GM23338 (cell line): Measurements from ENCODE around the gene PLEKHG2. TPM values are rescaled to one million over a fixed set of nuclear protein-coding genes. Genes with fewer than 3 reads are reported as not detected.
A peak's percentile ranks its signal among the peaks of the same experiment; 100 is the strongest.

Experiments used
- ATAC-seq: fragments of 200-7000 bp; cut with Tn5 transposase; 3 replicates; pipeline ENCODE4 v1.9.1; 2020
- DNase-seq: peaks from one replicate; pipeline ENCODE4 v3.0.0-alpha.2; 2015; ENCODE audit warnings: low spot score
- H2AFZ ChIP-seq: fragments of 200-600 bp; sonication (generic); 2 replicates; pipeline ENCODE4 v1.8.0; 2016; ENCODE audit warnings: antibody characterized with exemption, mild to moderate bottlenecking, moderate library complexity
- H3F3A ChIP-seq: fragments of 200-600 bp; sonication (generic); replicated peaks from 2 replicates; pipeline ENCODE4 v1.8.0; 2017; ENCODE audit warnings: antibody characterized with exemption, mixed run types, low read depth
- H3K27ac ChIP-seq: fragments of 200-600 bp; sonication (generic); 2 replicates; pipeline ENCODE4 v1.6.1; 2016; ENCODE audit warnings: low read depth
- H3K27me3 ChIP-seq: fragments of 200-600 bp; sonication (generic); 2 replicates; pipeline ENCODE4 v1.8.0; 2016; ENCODE audit warnings: mild to moderate bottlenecking, mixed run types, moderate library complexity; ENCODE audit not compliant: insufficient read depth
- H3K36me3 ChIP-seq: fragments of 200-600 bp; sonication (generic); 2 replicates; pipeline ENCODE4 v1.8.0; 2016; ENCODE audit warnings: mild to moderate bottlenecking; ENCODE audit not compliant: insufficient read depth
- H3K4me1 ChIP-seq: fragments of 200-600 bp; sonication (generic); 2 replicates; pipeline ENCODE4 v1.8.0; 2016; ENCODE audit warnings: mild to moderate bottlenecking, moderate library complexity; ENCODE audit not compliant: insufficient read depth
- H3K4me2 ChIP-seq: fragments of 200-600 bp; sonication (generic); 2 replicates; pipeline ENCODE4 v1.7.1; 2017; ENCODE audit warnings: mixed run types
- H3K4me3 ChIP-seq: fragments of 200-600 bp; sonication (generic); 2 replicates; pipeline ENCODE4 v1.6.1; 2016; ENCODE audit warnings: mixed run types
- H3K79me2 ChIP-seq: fragments of 200-600 bp; sonication (generic); replicated peaks from 2 replicates; pipeline ENCODE4 v1.8.0; 2017; ENCODE audit warnings: mild to moderate bottlenecking; ENCODE audit not compliant: insufficient read depth
- H3K9me2 ChIP-seq: fragments of 200-600 bp; sonication (generic); 2 replicates; pipeline ENCODE4 v1.8.0; 2017; ENCODE audit not compliant: insufficient read depth
- H4K20me1 ChIP-seq: fragments of 200-600 bp; sonication (generic); replicated peaks from 2 replicates; pipeline ENCODE4 v1.8.0; 2017; ENCODE audit warnings: mild to moderate bottlenecking; ENCODE audit not compliant: insufficient read depth
- H3K27ac Mint-ChIP-seq: 2 replicates; pipeline ENCODE4 v1.8.0; 2020; ENCODE audit warnings: inconsistent platforms, mild to moderate bottlenecking, moderate library complexity, mixed read lengths
- H3K27me3 Mint-ChIP-seq: 3 replicates; pipeline ENCODE4 v1.8.0; 2022; ENCODE audit warnings: low read depth, mild to moderate bottlenecking, moderate library complexity, mixed read lengths, inconsistent platforms; ENCODE audit not compliant: insufficient read depth, poor library complexity
- H3K36me3 Mint-ChIP-seq: 3 replicates; pipeline ENCODE4 v1.8.0; 2021; ENCODE audit warnings: low read depth, mild to moderate bottlenecking, inconsistent platforms, moderate library complexity, mixed read lengths
- H3K4me1 Mint-ChIP-seq: 3 replicates; pipeline ENCODE4 v1.8.0; 2020; ENCODE audit warnings: mild to moderate bottlenecking, inconsistent platforms, mixed read lengths
- H3K4me3 Mint-ChIP-seq: 3 replicates; pipeline ENCODE4 v1.8.0; 2021; ENCODE audit warnings: moderate library complexity, mild to moderate bottlenecking, inconsistent platforms, mixed read lengths
- H3K9me3 Mint-ChIP-seq: 3 replicates; pipeline ENCODE4 v1.8.0; 2020; ENCODE audit warnings: moderate library complexity, mild to moderate bottlenecking, inconsistent platforms, mixed read lengths
- EZH2 ChIP-seq: fragments of 200-600 bp; sonication (generic); IDR thresholded peaks from one replicate; pipeline ENCODE4 v1.8.0; 2017; ENCODE audit warnings: antibody characterized with exemption, mild to moderate bottlenecking, low read depth; ENCODE audit not compliant: unreplicated experiment
- JUNB ChIP-seq: IDR thresholded peaks from one replicate; pipeline ENCODE4 v1.6.1; 2016; ENCODE audit warnings: antibody characterized with exemption; ENCODE audit not compliant: unreplicated experiment
- NANOG ChIP-seq: IDR thresholded peaks from 2 replicates; pipeline ENCODE4 v1.6.1; 2016; ENCODE audit warnings: antibody characterized with exemption, borderline replicate concordance
- STAT1 ChIP-seq: IDR thresholded peaks from one replicate; pipeline ENCODE4 v1.6.1; 2016; ENCODE audit warnings: antibody characterized with exemption; ENCODE audit not compliant: unreplicated experiment
- ZNF331 ChIP-seq: fragments of 250-450 bp; sonication (Bioruptor Pico); IDR thresholded peaks from 2 replicates; pipeline ENCODE4 v1.5.0; 2020; ENCODE audit warnings: low read depth, mild to moderate bottlenecking, moderate library complexity
- polyA plus RNA-seq: library from polyadenylated mRNA; unstranded; fragments of >200 nt; fragmentation: Nextera tagmentation; extraction: Ambion mirVana; gene quantifications from 2 replicates; pipeline ENCODE4 v1.2.1, GENCODE V29; 2016
- total RNA-seq: library from RNA; depleted of rRNA; stranded (reverse); fragments of >200 nt; shearing (Covaris generic); gene quantifications from 2 replicates; pipeline ENCODE4 v1.2.3, GENCODE V29; 2014
- TF ChIP-seq, protein P1 (sequence below): IDR thresholded peaks from 2 replicates; pipeline ENCODE4 v1.6.1; 2016; ENCODE audit warnings: antibody characterized with exemption
- TF ChIP-seq, protein P2 (sequence below): fragments of 250-450 bp; sonication (Bioruptor Pico); IDR thresholded peaks from 2 replicates; pipeline ENCODE4 v1.5.0; 2020; ENCODE audit warnings: mild to moderate bottlenecking, moderate library complexity

PLEKHG2 gene
- total and polyA plus RNA-seq, 2 experiments from 2014 or later = 15.5 to 41.3 TPM

DNA sequence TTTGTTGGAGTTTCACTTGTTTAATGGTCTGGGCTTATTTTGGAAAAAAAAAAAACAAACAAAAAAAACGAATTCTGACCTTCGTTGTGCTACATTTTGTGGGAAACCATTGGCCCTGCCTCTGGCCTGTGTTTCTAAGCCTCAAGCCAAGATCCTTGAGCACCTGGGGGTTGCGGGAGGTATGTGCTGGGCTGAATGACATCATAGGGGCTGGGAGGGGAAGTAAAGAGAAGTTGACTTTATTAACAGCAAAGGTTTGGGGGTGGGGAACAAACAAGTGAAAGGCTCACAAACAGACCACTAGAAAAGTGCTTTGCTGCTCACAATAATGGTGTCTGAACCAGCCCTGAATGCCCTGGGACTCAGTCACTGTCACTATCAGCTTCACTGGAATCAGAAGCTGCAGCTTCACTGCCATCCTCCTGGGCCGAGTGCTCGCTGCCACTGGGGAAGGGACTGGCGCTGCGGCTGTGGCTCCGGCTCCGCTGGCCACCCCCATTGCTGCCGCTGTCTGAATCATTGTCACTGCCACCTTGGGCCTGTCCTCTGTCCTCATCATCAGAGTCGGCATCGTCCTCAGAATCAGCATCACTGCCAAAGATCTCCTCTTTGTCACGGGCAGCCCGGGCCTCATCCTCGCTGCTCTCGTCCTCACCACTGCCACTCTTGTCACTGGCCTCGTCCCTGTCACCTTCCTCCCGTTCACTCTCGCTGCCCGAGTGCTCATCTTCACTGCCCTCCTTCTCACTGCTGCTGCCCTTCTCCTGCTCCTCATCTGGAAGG is 26.6 kb upstream of the PLEKHG2 start:
- Histone ChIP-seq H3K4me1 (peaks cover 12% of the 10 kb centered on the region), H3K27ac (peak overlapping the region; percentile 76; the same call in 1 of the 2 replicates), H3K4me2 (no peak overlapping the region), H3K79me2 (no peaks in the 10 kb centered on the region; the same call in 1 of the 2 replicates), H2AFZ (no peak overlapping the region), H3K27me3 (no peaks in the 10 kb centered on the region), H4K20me1 (peaks cover 22% of the 10 kb centered on the region), H3K4me3 (no peak overlapping the region), H3K9me2 (no peaks in the 10 kb centered on the region), H3F3A (peaks cover 19% of the 10 kb centered on the region; the same call in 1 of the 2 replicates), H3K36me3 (peaks cover 11% of the 10 kb centered on the region; the same call in 1 of the 2 replicates)
- DNase-seq = no peak
- Mint-ChIP-seq H3K27ac (peak overlapping the region; percentile 20; the same call in 1 of the 2 replicates), H3K36me3 (peaks cover 76% of the 10 kb centered on the region), H3K9me3 (no peaks in the 10 kb centered on the region), H3K4me3 (no peak overlapping the region; the same call in 2 of the 3 replicates), H3K4me1 (peaks cover 16% of the 10 kb centered on the region), H3K27me3 (peaks cover 25% of the 10 kb centered on the region)
- no peak for TF ChIP-seq NANOG
- TF ChIP-seq, protein P1, sequence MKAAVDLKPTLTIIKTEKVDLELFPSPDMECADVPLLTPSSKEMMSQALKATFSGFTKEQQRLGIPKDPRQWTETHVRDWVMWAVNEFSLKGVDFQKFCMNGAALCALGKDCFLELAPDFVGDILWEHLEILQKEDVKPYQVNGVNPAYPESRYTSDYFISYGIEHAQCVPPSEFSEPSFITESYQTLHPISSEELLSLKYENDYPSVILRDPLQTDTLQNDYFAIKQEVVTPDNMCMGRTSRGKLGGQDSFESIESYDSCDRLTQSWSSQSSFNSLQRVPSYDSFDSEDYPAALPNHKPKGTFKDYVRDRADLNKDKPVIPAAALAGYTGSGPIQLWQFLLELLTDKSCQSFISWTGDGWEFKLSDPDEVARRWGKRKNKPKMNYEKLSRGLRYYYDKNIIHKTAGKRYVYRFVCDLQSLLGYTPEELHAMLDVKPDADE = no peak
- TF ChIP-seq STAT1 = no peak
- TF ChIP-seq, protein P2, sequence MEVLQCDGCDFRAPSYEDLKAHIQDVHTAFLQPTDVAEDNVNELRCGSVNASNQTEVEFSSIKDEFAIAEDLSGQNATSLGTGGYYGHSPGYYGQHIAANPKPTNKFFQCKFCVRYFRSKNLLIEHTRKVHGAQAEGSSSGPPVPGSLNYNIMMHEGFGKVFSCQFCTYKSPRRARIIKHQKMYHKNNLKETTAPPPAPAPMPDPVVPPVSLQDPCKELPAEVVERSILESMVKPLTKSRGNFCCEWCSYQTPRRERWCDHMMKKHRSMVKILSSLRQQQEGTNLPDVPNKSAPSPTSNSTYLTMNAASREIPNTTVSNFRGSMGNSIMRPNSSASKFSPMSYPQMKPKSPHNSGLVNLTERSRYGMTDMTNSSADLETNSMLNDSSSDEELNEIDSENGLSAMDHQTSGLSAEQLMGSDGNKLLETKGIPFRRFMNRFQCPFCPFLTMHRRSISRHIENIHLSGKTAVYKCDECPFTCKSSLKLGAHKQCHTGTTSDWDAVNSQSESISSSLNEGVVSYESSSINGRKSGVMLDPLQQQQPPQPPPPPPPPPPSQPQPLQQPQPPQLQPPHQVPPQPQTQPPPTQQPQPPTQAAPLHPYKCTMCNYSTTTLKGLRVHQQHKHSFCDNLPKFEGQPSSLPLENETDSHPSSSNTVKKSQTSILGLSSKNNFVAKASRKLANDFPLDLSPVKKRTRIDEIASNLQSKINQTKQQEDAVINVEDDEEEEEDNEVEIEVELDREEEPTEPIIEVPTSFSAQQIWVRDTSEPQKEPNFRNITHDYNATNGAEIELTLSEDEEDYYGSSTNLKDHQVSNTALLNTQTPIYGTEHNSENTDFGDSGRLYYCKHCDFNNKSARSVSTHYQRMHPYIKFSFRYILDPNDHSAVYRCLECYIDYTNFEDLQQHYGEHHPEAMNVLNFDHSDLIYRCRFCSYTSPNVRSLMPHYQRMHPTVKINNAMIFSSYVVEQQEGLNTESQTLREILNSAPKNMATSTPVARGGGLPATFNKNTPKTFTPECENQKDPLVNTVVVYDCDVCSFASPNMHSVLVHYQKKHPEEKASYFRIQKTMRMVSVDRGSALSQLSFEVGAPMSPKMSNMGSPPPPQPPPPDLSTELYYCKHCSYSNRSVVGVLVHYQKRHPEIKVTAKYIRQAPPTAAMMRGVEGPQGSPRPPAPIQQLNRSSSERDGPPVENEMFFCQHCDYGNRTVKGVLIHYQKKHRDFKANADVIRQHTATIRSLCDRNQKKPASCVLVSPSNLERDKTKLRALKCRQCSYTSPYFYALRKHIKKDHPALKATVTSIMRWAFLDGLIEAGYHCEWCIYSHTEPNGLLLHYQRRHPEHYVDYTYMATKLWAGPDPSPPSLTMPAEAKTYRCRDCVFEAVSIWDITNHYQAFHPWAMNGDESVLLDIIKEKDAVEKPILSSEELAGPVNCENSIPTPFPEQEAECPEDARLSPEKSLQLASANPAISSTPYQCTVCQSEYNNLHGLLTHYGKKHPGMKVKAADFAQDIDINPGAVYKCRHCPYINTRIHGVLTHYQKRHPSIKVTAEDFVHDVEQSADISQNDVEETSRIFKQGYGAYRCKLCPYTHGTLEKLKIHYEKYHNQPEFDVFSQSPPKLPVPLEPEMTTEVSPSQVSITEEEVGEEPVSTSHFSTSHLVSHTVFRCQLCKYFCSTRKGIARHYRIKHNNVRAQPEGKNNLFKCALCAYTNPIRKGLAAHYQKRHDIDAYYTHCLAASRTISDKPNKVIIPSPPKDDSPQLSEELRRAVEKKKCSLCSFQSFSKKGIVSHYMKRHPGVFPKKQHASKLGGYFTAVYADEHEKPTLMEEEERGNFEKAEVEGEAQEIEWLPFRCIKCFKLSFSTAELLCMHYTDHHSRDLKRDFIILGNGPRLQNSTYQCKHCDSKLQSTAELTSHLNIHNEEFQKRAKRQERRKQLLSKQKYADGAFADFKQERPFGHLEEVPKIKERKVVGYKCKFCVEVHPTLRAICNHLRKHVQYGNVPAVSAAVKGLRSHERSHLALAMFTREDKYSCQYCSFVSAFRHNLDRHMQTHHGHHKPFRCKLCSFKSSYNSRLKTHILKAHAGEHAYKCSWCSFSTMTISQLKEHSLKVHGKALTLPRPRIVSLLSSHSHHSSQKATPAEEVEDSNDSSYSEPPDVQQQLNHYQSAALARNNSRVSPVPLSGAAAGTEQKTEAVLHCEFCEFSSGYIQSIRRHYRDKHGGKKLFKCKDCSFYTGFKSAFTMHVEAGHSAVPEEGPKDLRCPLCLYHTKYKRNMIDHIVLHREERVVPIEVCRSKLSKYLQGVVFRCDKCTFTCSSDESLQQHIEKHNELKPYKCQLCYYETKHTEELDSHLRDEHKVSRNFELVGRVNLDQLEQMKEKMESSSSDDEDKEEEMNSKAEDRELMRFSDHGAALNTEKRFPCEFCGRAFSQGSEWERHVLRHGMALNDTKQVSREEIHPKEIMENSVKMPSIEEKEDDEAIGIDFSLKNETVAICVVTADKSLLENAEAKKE (CRISPR knock-in tag) = no peak
- no peak for TF ChIP-seq EZH2
- no peak for TF ChIP-seq JUNB
- no peak for TF ChIP-seq ZNF331 (CRISPR knock-in tag)
- no peak for ATAC-seq
